K562 (cell line): ENCODE results near the gene BLTP2.

Experiments used
- CTCF ChIP-seq, 3 experiments: IDR thresholded peaks in 2 of 3; conservative IDR thresholded peaks in 1 of 3; 2 replicates each; pipeline ENCODE4 v1.5.1; 2011 to 2012; ENCODE audit warnings: low read length in 3 of 3, mild to moderate bottlenecking in 3 of 3, control low read depth in 2 of 3, improper control_type of control experiment in 1 of 3, inconsistent platforms in 1 of 3, low read depth in 1 of 3, mixed read lengths in 1 of 3, moderate library complexity in 1 of 3; ENCODE audit not compliant: insufficient read depth in 2 of 3
- GABPB1 ChIP-seq: sonication (generic); formaldehyde crosslinking; IDR thresholded peaks from 2 replicates; pipeline ENCODE4 v1.8.0; 2022; ENCODE audit warnings: mild to moderate bottlenecking, missing genetic modification reagents
- JUNB ChIP-seq: fragments of 450-650 bp; formaldehyde crosslinking; conservative IDR thresholded peaks from 2 replicates; pipeline ENCODE4 v1.4.0; 2020; ENCODE audit warnings: mild to moderate bottlenecking

- TF ChIP-seq JUNB (CRISPR knock-in tag) = no peak
- no peak for TF ChIP-seq GABPB1
- no peak for TF ChIP-seq CTCF (IDR thresholded peaks at IDR 0.05 in 2 of 3, conservative IDR thresholded peaks at IDR 0.05 in 1 of 3; ENCODE audit: insufficient read depth in 2 of 3, low read depth in 1 of 3, low read length in 3 of 3)
These were observed 12.8 kb upstream of the BLTP2 start for GRCh38 chr17:28657756-28658155.
